ENCODE results near the gene RAB40C.

GRCh38 chr16:585351-585750, 4.5 kb upstream of the RAB40C start:
- TF ChIP-seq GLIS3 (CRISPR knock-in tag; IDR thresholded peaks at IDR 0.05): no peak
- TF ChIP-seq CREB5 (CRISPR knock-in tag; IDR thresholded peaks at IDR 0.05; ENCODE audit: low read depth): no peak
- TF ChIP-seq CSDC2 (CRISPR knock-in tag; IDR thresholded peaks at IDR 0.05): no peak
- TF ChIP-seq RARB (CRISPR knock-in tag; IDR thresholded peaks at IDR 0.05): no peak
- TF ChIP-seq OSR1 (CRISPR knock-in tag; IDR thresholded peaks at IDR 0.05): no peak
- no peak for TF ChIP-seq ZNF565 (CRISPR knock-in tag; conservative IDR thresholded peaks at IDR 0.05; ENCODE audit: low read depth)
- no peak for TF ChIP-seq TSHZ2 (CRISPR knock-in tag; IDR thresholded peaks at IDR 0.05)
